ENCODE measurements around the gene CTNNBIP1.
"Not testable (repeated sequence)": the region's sequence is repeated elsewhere in the genome, so short reads cannot be mapped to it uniquely, and the experiment has no call there.

CTNNBIP1 gene

GRCh38 chr1:9825093-9826074, 84.7 kb downstream of the CTNNBIP1 start:
- ATAC-seq, result peak; percentile 19 to 22

GRCh38 chr1:9824702-9825089, 85.4 kb downstream of the CTNNBIP1 start:
- ATAC-seq, result no peak

GRCh38 chr1:9823943-9824701, 85.9 kb downstream of the CTNNBIP1 start, which contains the start of gene CLSTN1:
TSS of gene CLSTN1 (minus strand) at chr1:9823965. CDS start at chr1:9823733, 232 bp downstream.
- ATAC-seq, result peak; percentile 78 to 80

GRCh38 chr1:9823693-9823942, 86.5 kb downstream of the CTNNBIP1 start:
- peak; percentile 24 to 39 for ATAC-seq

- ATAC-seq, result peak in 1 of 2 donors; percentile 19
Measured at GRCh38 chr1:9822897-9823692, 87.0 kb downstream of the CTNNBIP1 start.

- no peak for ATAC-seq
Measured at GRCh38 chr1:9822490-9822889, 87.6 kb downstream of the CTNNBIP1 start.

GRCh38 chr1:9821710-9822109, 88.4 kb downstream of the CTNNBIP1 start:
- ATAC-seq, result no peak

GRCh38 chr1:9820521-9820920, 89.5 kb downstream of the CTNNBIP1 start:
- no peak for ATAC-seq

GRCh38 chr1:9817734-9818133, 92.3 kb downstream of the CTNNBIP1 start:
- no peak for ATAC-seq

- no peak for ATAC-seq
Measured at GRCh38 chr1:9816199-9816598, 93.9 kb downstream of the CTNNBIP1 start.

GRCh38 chr1:9815150-9815549, 94.9 kb downstream of the CTNNBIP1 start:
- ATAC-seq, result no peak

GRCh38 chr1:9814619-9815018, 95.5 kb downstream of the CTNNBIP1 start:
- ATAC-seq, result no peak

GRCh38 chr1:9811239-9811966, 98.7 kb downstream of the CTNNBIP1 start:
- no peak for ATAC-seq

GRCh38 chr1:9809100-9809510, 101.0 kb downstream of the CTNNBIP1 start:
- no peak for ATAC-seq

- ATAC-seq, result no peak
Measured at GRCh38 chr1:9808459-9808858, 101.6 kb downstream of the CTNNBIP1 start.

- ATAC-seq, result no peak
Measured at GRCh38 chr1:9807541-9807940, 102.5 kb downstream of the CTNNBIP1 start.

- not testable (repeated sequence) for ATAC-seq
Measured at GRCh38 chr1:9805972-9806371, 104.1 kb downstream of the CTNNBIP1 start.

- no peak for ATAC-seq
Measured at GRCh38 chr1:9805006-9805508, 105.0 kb downstream of the CTNNBIP1 start.

GRCh38 chr1:9803003-9803918, 106.8 kb downstream of the CTNNBIP1 start:
- not testable (repeated sequence) for ATAC-seq

- no peak for ATAC-seq
Measured at GRCh38 chr1:9801909-9802308, 108.2 kb downstream of the CTNNBIP1 start.

Measured in activated CD4-positive, CD25-positive, alpha-beta regulatory T cell treated with anti-CD3 and anti-CD28 coated beads, Interleukin-2, amount 50 U/mL, for 24 hours (primary cell).